ENCODE results near the gene AGXT.

Gene AGXT

GRCh38 chr2:240903191-240904060, 34.8 kb downstream of the AGXT start:
- no peak for TF ChIP-seq SIN3A (IDR thresholded peaks at IDR 0.05; ENCODE audit: borderline replicate concordance, insufficient read depth, low read length)
- TF ChIP-seq POLR2AphosphoS5 (IDR thresholded peaks at IDR 0.05; ENCODE audit: low read depth, low read length), result no peak
- TF ChIP-seq REST (IDR thresholded peaks at IDR 0.05; ENCODE audit: insufficient read depth in 1 of 2, low read depth in 2 of 2, low read length in 2 of 2), result no peak

GRCh38 chr2:240904216-240905175, 35.9 kb downstream of the AGXT start:
- TF ChIP-seq SIN3A (IDR thresholded peaks at IDR 0.05; ENCODE audit: borderline replicate concordance, insufficient read depth, low read length), result no peak

GRCh38 chr2:240905176-240905781, 36.7 kb downstream of the AGXT start:
- TF ChIP-seq REST (IDR thresholded peaks at IDR 0.05; ENCODE audit: insufficient read depth in 1 of 2, low read depth in 2 of 2, low read length in 2 of 2) (no peak), POLR2AphosphoS5 (IDR thresholded peaks at IDR 0.05; ENCODE audit: low read depth, low read length) (no peak), TAF1 (IDR thresholded peaks at IDR 0.05; ENCODE audit: borderline replicate concordance, insufficient read depth, low read length) (no peak), FOXP2 (optimal IDR thresholded peaks at IDR 0.05; ENCODE audit: borderline replicate concordance, extremely low read depth, extremely low read length, insufficient read depth) (no peak), SIN3A (IDR thresholded peaks at IDR 0.05; ENCODE audit: borderline replicate concordance, insufficient read depth, low read length) (no peak)

- TF ChIP-seq FOXP2 (optimal IDR thresholded peaks at IDR 0.05; ENCODE audit: borderline replicate concordance, extremely low read depth, extremely low read length, insufficient read depth) (no peak), REST (IDR thresholded peaks at IDR 0.05; ENCODE audit: insufficient read depth in 1 of 2, low read depth in 2 of 2, low read length in 2 of 2) (no peak), TAF1 (IDR thresholded peaks at IDR 0.05; ENCODE audit: borderline replicate concordance, insufficient read depth, low read length) (no peak), SIN3A (IDR thresholded peaks at IDR 0.05; ENCODE audit: borderline replicate concordance, insufficient read depth, low read length) (no peak), POLR2AphosphoS5 (IDR thresholded peaks at IDR 0.05; ENCODE audit: low read depth, low read length) (no peak)
These were observed 37.7 kb downstream of the AGXT start, which contains the start of gene CROCC2 for GRCh38 chr2:240906141-240906910. Gene CROCC2 (plus strand): TSS chr2:240906336. CDS start chr2:240906514, 178 bp downstream.
